Neuronal stem cell (in vitro differentiated cells): ENCODE results near the gene MYO3B.

Source experiments
- DNase-seq: peaks from one replicate; pipeline ENCODE4 v3.0.0-alpha.2; 2013; ENCODE audit warnings: low spot score
- H2AFZ ChIP-seq: one replicate; pipeline ENCODE4 v1.6.1; 2013; ENCODE audit warnings: mild to moderate bottlenecking, low read length, inconsistent platforms
- H2AK5ac ChIP-seq: 2 replicates; pipeline ENCODE4 v1.6.1; 2013; ENCODE audit warnings: low read depth, mild to moderate bottlenecking, inconsistent platforms, low read length, moderate library complexity, mixed read lengths
- H2BK120ac ChIP-seq: 2 replicates; pipeline ENCODE4 v1.6.1; 2013; ENCODE audit warnings: low read depth, mild to moderate bottlenecking, inconsistent platforms, low read length, moderate library complexity, mixed read lengths
- H2BK12ac ChIP-seq: one replicate; pipeline ENCODE4 v1.6.1; 2013; ENCODE audit warnings: low read length, inconsistent platforms
- H2BK15ac ChIP-seq: 2 replicates; pipeline ENCODE4 v1.6.1; 2013; ENCODE audit warnings: mild to moderate bottlenecking, low read length, inconsistent platforms, mixed read lengths
- H2BK5ac ChIP-seq: one replicate; pipeline ENCODE4 v1.6.1; 2013; ENCODE audit warnings: inconsistent platforms, mild to moderate bottlenecking, low read length, moderate library complexity
- H3K14ac ChIP-seq: one replicate; pipeline ENCODE4 v1.6.1; 2013; ENCODE audit warnings: low read length, inconsistent platforms
- H3K18ac ChIP-seq: 2 replicates; pipeline ENCODE4 v1.6.1; 2013; ENCODE audit warnings: low read length, inconsistent platforms
- H3K23ac ChIP-seq: 2 replicates; pipeline ENCODE4 v1.6.1; 2013; ENCODE audit warnings: low read depth, mild to moderate bottlenecking, mixed read lengths, low read length, inconsistent platforms; ENCODE audit not compliant: poor library complexity
- H3K27ac ChIP-seq: replicated peaks from 3 replicates; pipeline ENCODE4 v1.5.1; 2013; ENCODE audit warnings: low read length, inconsistent platforms
- H3K27me3 ChIP-seq, 3 experiments: 2 replicates each; pipeline ENCODE4 v1.6.1; 2013; ENCODE audit warnings: low read length in 3 of 3, mild to moderate bottlenecking in 2 of 3, inconsistent platforms in 1 of 3, low read depth in 1 of 3, mixed read lengths in 1 of 3, moderate library complexity in 1 of 3; ENCODE audit not compliant: control insufficient read depth in 3 of 3, insufficient read depth in 3 of 3
- H3K36me3 ChIP-seq, 2 donors: replicated peaks in 1 of 2; 2 replicates each; pipeline ENCODE4 v1.6.1; 2013; ENCODE audit warnings: low read length in 2 of 2; ENCODE audit not compliant: control insufficient read depth in 2 of 2, insufficient read depth in 2 of 2
- H3K4ac ChIP-seq: 2 replicates; pipeline ENCODE4 v1.6.1; 2013; ENCODE audit warnings: inconsistent platforms, mild to moderate bottlenecking, low read length, moderate library complexity
- H3K4me1 ChIP-seq, 2 donors: 1 replicate in 1 of 2; 2 replicates in 1 of 2; pipeline ENCODE4 v1.6.1; 2013; ENCODE audit warnings: low read length in 2 of 2, low read depth in 1 of 2; ENCODE audit not compliant: control insufficient read depth in 2 of 2, insufficient read depth in 1 of 2
- H3K4me2 ChIP-seq: one replicate; pipeline ENCODE4 v1.6.1; 2013; ENCODE audit warnings: mild to moderate bottlenecking, low read length, inconsistent platforms; ENCODE audit not compliant: insufficient read depth, poor library complexity, severe bottlenecking
- H3K4me3 ChIP-seq, 2 donors: 2 replicates each; pipeline ENCODE4 v1.5.1; 2013; ENCODE audit warnings: low read length in 2 of 2, mild to moderate bottlenecking in 2 of 2, inconsistent platforms in 1 of 2, moderate library complexity in 1 of 2
- H3K79me1 ChIP-seq: one replicate; pipeline ENCODE4 v1.6.1; 2013; ENCODE audit warnings: low read depth, mild to moderate bottlenecking, inconsistent platforms, low read length, moderate library complexity
- H3K9ac ChIP-seq: one replicate; pipeline ENCODE4 v1.6.1; 2013; ENCODE audit warnings: mild to moderate bottlenecking, low read depth, low read length, inconsistent platforms; ENCODE audit not compliant: poor library complexity
- H3K9me3 ChIP-seq, 2 donors: replicated peaks in 1 of 2; 2 replicates each; pipeline versions ENCODE3 to v1.6.1; 2013; ENCODE audit warnings: low read length in 2 of 2, mild to moderate bottlenecking in 2 of 2, inconsistent platforms in 1 of 2, low read depth in 1 of 2, mixed read lengths in 1 of 2, moderate library complexity in 1 of 2; ENCODE audit not compliant: control insufficient read depth in 2 of 2, insufficient read depth in 1 of 2
- H4K8ac ChIP-seq: one replicate; pipeline ENCODE4 v1.6.1; 2013; ENCODE audit warnings: low read depth, mild to moderate bottlenecking, inconsistent platforms, low read length, moderate library complexity
- H4K91ac ChIP-seq: one replicate; pipeline ENCODE4 v1.6.1; 2013; ENCODE audit warnings: low read length, low read depth, mild to moderate bottlenecking, inconsistent platforms; ENCODE audit not compliant: poor library complexity
- WGBS, 2 donors: extraction: QIAGEN DNeasy Blood & Tissue Kit; methylation state at CpG; one replicate each; pipeline ENCODE4 v1.1.7; 2013; ENCODE audit warnings: missing lambda C conversion rate in 2 of 2, mixed read lengths in 1 of 2; ENCODE audit not compliant: insufficient read length in 2 of 2, insufficient replicate concordance in 1 of 2; ENCODE audit errors: extremely low coverage in 2 of 2; 5-methylcytosine and 5-hydroxymethylcytosine counted together

The MYO3B gene

GRCh38 chr2:170217778-170218251, 39.9 kb downstream of the MYO3B start:
- Histone ChIP-seq H2AFZ (no peak overlapping the region), H2BK5ac (no peak overlapping the region), H3K18ac (no peak overlapping the region), H3K79me1 (no peaks in the 10 kb centered on the region), H3K9ac (no peak overlapping the region), H3K4me1 (peaks cover 10 to 20% of the 10 kb centered on the region in 2 donors), H2AK5ac (no peak overlapping the region), H3K27me3 (no peaks in the 10 kb centered on the region), H3K14ac (no peak overlapping the region), H2BK15ac (no peak overlapping the region), H3K27ac (no peak overlapping the region), H3K23ac (no peak overlapping the region), H2BK120ac (no peak overlapping the region), H3K4me3 (no peak overlapping the region), H4K91ac (no peak overlapping the region), H3K36me3 (no peaks in the 10 kb centered on the region), H2BK12ac (no peak overlapping the region), H3K9me3 (no peaks in the 10 kb centered on the region), H3K4ac (no peak overlapping the region), H4K8ac (no peak overlapping the region), H3K4me2 (no peak overlapping the region)
- WGBS, 2 donors: no CpG with 5 or more reads among the region's 4 CpGs
- no peak for DNase-seq

- H2AK5ac ChIP-seq: no peak overlapping the region
- no peak overlapping the region for H3K14ac ChIP-seq
- no CpG with 5 or more reads among the region's 2 CpGs for WGBS, 2 donors
- no peak for DNase-seq
- H2BK120ac ChIP-seq: no peak overlapping the region
- no peaks in the 10 kb centered on the region for H3K79me1 ChIP-seq
- H3K4me3 ChIP-seq: no peak overlapping the region
- no peak overlapping the region for H3K27ac ChIP-seq
- no peaks in the 10 kb centered on the region for H3K27me3 ChIP-seq
- H4K8ac ChIP-seq: no peak overlapping the region
- H3K4ac ChIP-seq: no peak overlapping the region
- no peak overlapping the region for H2BK5ac ChIP-seq
- no peak overlapping the region for H3K23ac ChIP-seq
- no peak overlapping the region for H2BK15ac ChIP-seq
- no peak overlapping the region for H3K18ac ChIP-seq
- no peaks in the 10 kb centered on the region for H3K36me3 ChIP-seq
- H3K9ac ChIP-seq: no peak overlapping the region
- no peak overlapping the region for H2BK12ac ChIP-seq
- no peaks in the 10 kb centered on the region for H3K9me3 ChIP-seq
- no peak overlapping the region for H3K4me2 ChIP-seq
- no peak overlapping the region for H4K91ac ChIP-seq
- H2AFZ ChIP-seq: no peak overlapping the region
- H3K4me1 ChIP-seq: peaks cover 10 to 17% of the 10 kb centered on the region in 2 donors
These were observed 40.5 kb downstream of the MYO3B start for GRCh38 chr2:170218456-170218855.

GRCh38 chr2:170218931-170219330, 41.0 kb downstream of the MYO3B start:
- Histone ChIP-seq H2BK5ac (no peak overlapping the region), H3K18ac (no peak overlapping the region), H3K79me1 (no peaks in the 10 kb centered on the region), H3K4me3 (no peak overlapping the region), H2BK12ac (no peak overlapping the region), H4K91ac (no peak overlapping the region), H3K4ac (no peak overlapping the region), H2AFZ (no peak overlapping the region), H3K27ac (no peak overlapping the region), H4K8ac (no peak overlapping the region), H2BK15ac (no peak overlapping the region), H3K27me3 (no peaks in the 10 kb centered on the region), H3K14ac (no peak overlapping the region), H3K9ac (no peak overlapping the region), H3K4me1 (peaks cover 10 to 17% of the 10 kb centered on the region in 2 donors), H3K4me2 (no peak overlapping the region), H2BK120ac (no peak overlapping the region), H3K36me3 (no peaks in the 10 kb centered on the region), H3K9me3 (no peaks in the 10 kb centered on the region), H3K23ac (no peak overlapping the region), H2AK5ac (no peak overlapping the region)
- WGBS, 2 donors: no CpG with 5 or more reads among the region's 1 CpG
- DNase-seq: no peak

- H2BK12ac ChIP-seq: no peak overlapping the region
- no peak overlapping the region for H3K9ac ChIP-seq
- no peak for DNase-seq
- H3K14ac ChIP-seq: no peak overlapping the region
- H3K27ac ChIP-seq: peak overlapping the region; percentile 21
- no peaks in the 10 kb centered on the region for H3K9me3 ChIP-seq
- peaks cover 8 to 20% of the 10 kb centered on the region in 2 donors for H3K4me1 ChIP-seq
- H3K4me2 ChIP-seq: no peak overlapping the region
- no peaks in the 10 kb centered on the region for H3K27me3 ChIP-seq
- H3K4me3 ChIP-seq: no peak overlapping the region
- H4K8ac ChIP-seq: no peak overlapping the region
- H3K79me1 ChIP-seq: no peaks in the 10 kb centered on the region
- peak overlapping the region; percentile 79 for H3K18ac ChIP-seq
- no peaks in the 10 kb centered on the region for H3K36me3 ChIP-seq
- H2BK120ac ChIP-seq: no peak overlapping the region
- no peak overlapping the region for H2BK15ac ChIP-seq
- peak overlapping the region; percentile 27 for H2BK5ac ChIP-seq
- peak overlapping the region; percentile 83 for H2AFZ ChIP-seq
- H3K4ac ChIP-seq: no peak overlapping the region
- no peak overlapping the region for H2AK5ac ChIP-seq
- no peak overlapping the region for H3K23ac ChIP-seq
- WGBS, 2 donors: no CpG with 5 or more reads among the region's 6 CpGs
- H4K91ac ChIP-seq: no peak overlapping the region
These were observed 43.7 kb downstream of the MYO3B start for GRCh38 chr2:170221317-170222288.
